ENCODE data around the gene CDH13. TPM values are rescaled to one million over a fixed set of nuclear protein-coding genes. Genes with fewer than 3 reads are reported as not detected.

The CDH13 gene
- total RNA-seq, 1 donor from 2014 or later = not detected

GRCh38 chr16:83626676-83627075, 999.9 kb downstream of the CDH13 start:
- intact Hi-C loops (cut with micrococcal nuclease) = no loop called here

GRCh38 chr16:83627996-83628395, 1001.2 kb downstream of the CDH13 start:
- intact Hi-C loops (cut with micrococcal nuclease) = no loop called here

GRCh38 chr16:83629426-83629825, 1002.7 kb downstream of the CDH13 start:
- intact Hi-C loops (cut with micrococcal nuclease) = no loop called here

- intact Hi-C loops (cut with micrococcal nuclease) = no loop called here
Measured at GRCh38 chr16:83629836-83630235, 1003.1 kb downstream of the CDH13 start.

- intact Hi-C loops (cut with micrococcal nuclease) = no loop called here
Measured at GRCh38 chr16:83630979-83631378, 1004.2 kb downstream of the CDH13 start.

- intact Hi-C loops (cut with micrococcal nuclease) = no loop called here
Measured at GRCh38 chr16:83633286-83633685, 1006.5 kb downstream of the CDH13 start.

- intact Hi-C loops (cut with micrococcal nuclease) = no loop called here
Measured at GRCh38 chr16:83648347-83648746, 1021.6 kb downstream of the CDH13 start.

- intact Hi-C loops (cut with micrococcal nuclease) = no loop called here
Measured at GRCh38 chr16:83651871-83652270, 1025.1 kb downstream of the CDH13 start.

- intact Hi-C loops (cut with micrococcal nuclease) = no loop called here
Measured at GRCh38 chr16:83652943-83653342, 1026.2 kb downstream of the CDH13 start.

GRCh38 chr16:83653785-83654184, 1027.0 kb downstream of the CDH13 start:
- intact Hi-C loops (cut with micrococcal nuclease) = no loop called here

GRCh38 chr16:83660282-83660681, 1033.5 kb downstream of the CDH13 start:
- intact Hi-C loops (cut with micrococcal nuclease) = no loop called here

- intact Hi-C loops (cut with micrococcal nuclease) = no loop called here
Measured at GRCh38 chr16:83661656-83662055, 1034.9 kb downstream of the CDH13 start.

GRCh38 chr16:83666449-83666848, 1039.7 kb downstream of the CDH13 start:
- intact Hi-C loops (cut with micrococcal nuclease) = no loop called here

- intact Hi-C loops (cut with micrococcal nuclease) = no loop called here
Measured at GRCh38 chr16:83669456-83669855, 1042.7 kb downstream of the CDH13 start.

GRCh38 chr16:83674931-83675535, 1048.3 kb downstream of the CDH13 start:
- intact Hi-C loops (cut with micrococcal nuclease) = no loop called here

GRCh38 chr16:83676086-83676485, 1049.3 kb downstream of the CDH13 start:
- intact Hi-C loops (cut with micrococcal nuclease) = no loop called here

- intact Hi-C loops (cut with micrococcal nuclease) = no loop called here
Measured at GRCh38 chr16:83680980-83681379, 1054.2 kb downstream of the CDH13 start.

GRCh38 chr16:83681381-83681956, 1054.7 kb downstream of the CDH13 start:
- intact Hi-C loops (cut with micrococcal nuclease) = no loop called here

- intact Hi-C loops (cut with micrococcal nuclease) = no loop called here
Measured at GRCh38 chr16:83682116-83682867, 1055.5 kb downstream of the CDH13 start.

- intact Hi-C loops (cut with micrococcal nuclease) = no loop called here
Measured at GRCh38 chr16:83682868-83683235, 1056.1 kb downstream of the CDH13 start.

GRCh38 chr16:83685615-83686165, 1058.9 kb downstream of the CDH13 start:
- intact Hi-C loops (cut with micrococcal nuclease) = no loop called here

GRCh38 chr16:83686726-83687125, 1060.0 kb downstream of the CDH13 start:
- intact Hi-C loops (cut with micrococcal nuclease) = no loop called here
